Ascending aorta (tissue), 2 donors: ENCODE measurements around the gene MGAT5. TPM values are rescaled to one million over a fixed set of nuclear protein-coding genes. Genes with fewer than 3 reads are reported as not detected.

ENCODE experiments used
- DNase-seq, 2 donors: peaks; one replicate each; pipeline ENCODE4 v3.0.0-alpha.2; 2019; ENCODE audit warnings: low spot score in 2 of 2
- H3K27ac ChIP-seq, 2 donors: fragments of 200-600 bp; sonication (generic); one replicate each; pipeline ENCODE4 v1.5.1; 2016 to 2017; ENCODE audit warnings: mild to moderate bottlenecking in 1 of 2
- H3K27me3 ChIP-seq: fragments of 200-600 bp; sonication (generic); one replicate; pipeline ENCODE4 v1.5.1; 2017
- H3K36me3 ChIP-seq, 2 donors: fragments of 200-600 bp; sonication (generic); one replicate each; pipeline ENCODE4 v1.5.1; 2016
- H3K4me1 ChIP-seq, 2 donors: fragments of 200-600 bp; sonication (generic); one replicate each; pipeline ENCODE4 v1.5.1; 2016 to 2017; ENCODE audit warnings: mild to moderate bottlenecking in 1 of 2
- H3K4me3 ChIP-seq, 2 donors: fragments of 200-600 bp; sonication (generic); one replicate each; pipeline ENCODE4 v1.5.1; 2016 to 2017; ENCODE audit warnings: mild to moderate bottlenecking in 1 of 2
- H3K9me3 ChIP-seq, 2 donors: fragments of 200-600 bp; sonication (generic); one replicate each; pipeline ENCODE4 v1.5.1; 2016
- intact Hi-C: fragments of 100-400 bp; cut with DNase I; formaldehyde crosslinking; loops from one replicate; pipeline ENCODE4 v1.15.1; 2023
- total RNA-seq: library from RNA; depleted of rRNA; stranded (reverse); fragments of >200 nt; gene quantifications from one replicate; pipeline ENCODE4 v1.1.0, GENCODE V29; 2016
- TF ChIP-seq, protein P1 (sequence below), 3 experiments: fragments of 200-600 bp in 2 of 3; fragments of 450-650 bp in 1 of 3; sonication (generic) in 2 of 3; IDR thresholded peaks; one replicate each; pipeline ENCODE4 v1.5.1; 2016 to 2019; ENCODE audit warnings: antibody characterized with exemption in 3 of 3, mild to moderate bottlenecking in 1 of 3, moderate library complexity in 1 of 3

The MGAT5 gene
- total RNA-seq, 1 donor from 2014 or later, result 15.4 TPM

DNA sequence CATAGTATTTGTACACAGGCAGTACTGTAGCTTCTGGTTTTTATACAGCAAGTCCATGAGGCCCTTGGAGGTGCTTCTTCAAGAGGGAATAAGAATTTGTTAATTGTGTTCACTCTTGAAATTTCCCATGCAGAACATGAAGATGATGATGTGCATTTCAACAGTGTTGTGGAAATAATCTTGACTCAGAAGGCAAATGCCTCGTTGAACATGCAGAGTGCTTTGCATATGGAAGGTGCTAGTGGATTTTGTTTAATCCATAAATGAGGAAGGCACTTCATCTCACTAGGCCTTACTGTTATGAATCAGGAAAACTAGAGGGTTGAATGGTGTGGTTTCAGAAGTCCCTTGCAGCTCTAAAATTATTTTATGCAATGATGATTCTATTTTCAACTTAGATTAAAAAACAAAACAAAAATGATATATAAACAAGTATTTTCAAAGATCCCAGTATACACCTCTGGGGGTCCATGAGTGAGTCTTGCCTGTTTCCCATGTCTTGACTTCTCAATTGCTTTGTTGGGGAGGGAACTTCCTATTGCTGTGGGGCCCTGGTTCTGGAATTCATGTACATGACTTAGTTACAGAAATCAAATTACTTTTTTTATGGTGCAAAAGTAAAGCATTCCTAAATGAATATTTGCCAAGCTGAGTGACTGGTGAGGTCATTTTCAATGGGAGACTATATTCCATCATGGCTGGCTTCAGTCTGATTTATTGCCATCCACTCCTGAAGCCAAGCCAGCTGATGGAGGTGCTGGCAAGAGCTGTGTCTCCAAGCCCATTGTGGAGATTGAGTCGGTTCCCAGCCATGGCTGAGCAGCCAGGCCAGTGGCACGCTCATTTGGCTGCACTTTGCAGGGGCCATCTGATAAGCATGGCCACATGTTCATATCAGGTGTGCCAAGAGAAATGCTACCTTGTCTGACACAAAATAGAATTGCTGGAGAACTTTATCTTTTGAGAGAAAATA, 56.5 kb downstream of the MGAT5 start:
- TF ChIP-seq, protein P1, sequence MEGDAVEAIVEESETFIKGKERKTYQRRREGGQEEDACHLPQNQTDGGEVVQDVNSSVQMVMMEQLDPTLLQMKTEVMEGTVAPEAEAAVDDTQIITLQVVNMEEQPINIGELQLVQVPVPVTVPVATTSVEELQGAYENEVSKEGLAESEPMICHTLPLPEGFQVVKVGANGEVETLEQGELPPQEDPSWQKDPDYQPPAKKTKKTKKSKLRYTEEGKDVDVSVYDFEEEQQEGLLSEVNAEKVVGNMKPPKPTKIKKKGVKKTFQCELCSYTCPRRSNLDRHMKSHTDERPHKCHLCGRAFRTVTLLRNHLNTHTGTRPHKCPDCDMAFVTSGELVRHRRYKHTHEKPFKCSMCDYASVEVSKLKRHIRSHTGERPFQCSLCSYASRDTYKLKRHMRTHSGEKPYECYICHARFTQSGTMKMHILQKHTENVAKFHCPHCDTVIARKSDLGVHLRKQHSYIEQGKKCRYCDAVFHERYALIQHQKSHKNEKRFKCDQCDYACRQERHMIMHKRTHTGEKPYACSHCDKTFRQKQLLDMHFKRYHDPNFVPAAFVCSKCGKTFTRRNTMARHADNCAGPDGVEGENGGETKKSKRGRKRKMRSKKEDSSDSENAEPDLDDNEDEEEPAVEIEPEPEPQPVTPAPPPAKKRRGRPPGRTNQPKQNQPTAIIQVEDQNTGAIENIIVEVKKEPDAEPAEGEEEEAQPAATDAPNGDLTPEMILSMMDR (IDR thresholded peaks at IDR 0.05), result no peak
- DNase-seq, result no peak
- H3K4me3 ChIP-seq, result no peak overlapping the region
- no peaks in the 10 kb centered on the region for H3K9me3 ChIP-seq
- H3K4me1 ChIP-seq, result peaks cover 0 to 9% of the 10 kb centered on the region in 2 donors
- H3K27ac ChIP-seq, result no peak overlapping the region
- no peaks in the 10 kb centered on the region for H3K36me3 ChIP-seq
- no peaks in the 10 kb centered on the region for H3K27me3 ChIP-seq
- intact Hi-C loops, result no loop called here

DNA sequence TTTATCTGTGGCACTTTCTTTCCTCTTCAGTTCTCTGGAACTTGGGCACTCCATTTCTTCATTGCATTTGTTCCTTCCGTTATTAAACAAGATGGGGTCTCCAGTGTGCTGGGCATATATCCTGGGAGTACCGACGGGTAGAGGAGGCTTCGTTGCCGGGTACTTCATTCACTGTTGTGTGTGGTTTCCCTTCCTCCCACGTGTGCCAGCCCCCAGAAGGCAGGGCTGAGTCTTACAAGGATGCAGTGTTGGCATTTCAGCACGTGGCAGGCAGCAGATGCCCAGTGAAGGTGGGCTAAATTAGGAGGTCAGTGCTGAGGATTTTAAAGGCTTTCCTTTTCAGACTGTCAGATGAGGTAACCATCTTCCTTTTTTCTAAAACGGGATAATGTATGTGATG, 58.6 kb downstream of the MGAT5 start:
- Histone ChIP-seq H3K27ac (no peak overlapping the region), H3K4me1 (peaks cover 0 to 9% of the 10 kb centered on the region in 2 donors), H3K4me3 (no peak overlapping the region), H3K36me3 (no peaks in the 10 kb centered on the region), H3K9me3 (no peaks in the 10 kb centered on the region), H3K27me3 (no peaks in the 10 kb centered on the region)
- no peak for DNase-seq
- intact Hi-C loops, result no loop called here
- TF ChIP-seq, protein P1 (IDR thresholded peaks at IDR 0.05), result no peak

DNA sequence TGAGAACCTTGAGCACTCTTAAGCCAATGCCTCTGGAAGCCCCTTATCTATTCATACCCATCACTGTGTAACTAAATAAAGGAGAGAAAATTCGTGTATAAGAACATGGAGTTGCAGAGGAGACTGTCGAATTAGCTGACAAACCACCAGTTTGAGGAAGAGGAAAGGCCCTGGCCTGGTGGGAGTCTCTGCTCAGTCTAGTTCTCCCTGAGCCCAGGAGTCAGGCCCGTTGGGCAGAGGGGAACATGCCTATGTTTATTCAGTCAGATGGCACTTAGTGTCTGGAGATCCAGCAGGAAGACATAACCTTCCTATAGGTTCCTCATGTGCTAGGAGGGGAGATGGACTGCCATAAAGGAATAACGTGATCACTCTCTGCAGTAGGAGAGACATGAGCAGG, 60.3 kb downstream of the MGAT5 start:
- H3K36me3 ChIP-seq, result peaks cover 0 to 7% of the 10 kb centered on the region in 2 donors
- no peak overlapping the region for H3K4me3 ChIP-seq
- H3K9me3 ChIP-seq, result no peaks in the 10 kb centered on the region
- no peaks in the 10 kb centered on the region for H3K27me3 ChIP-seq
- intact Hi-C loops, result no loop called here
- TF ChIP-seq, protein P1 (IDR thresholded peaks at IDR 0.05), result no peak
- peaks cover 0 to 9% of the 10 kb centered on the region in 2 donors for H3K4me1 ChIP-seq
- no peak overlapping the region for H3K27ac ChIP-seq
- DNase-seq, result no peak

DNA sequence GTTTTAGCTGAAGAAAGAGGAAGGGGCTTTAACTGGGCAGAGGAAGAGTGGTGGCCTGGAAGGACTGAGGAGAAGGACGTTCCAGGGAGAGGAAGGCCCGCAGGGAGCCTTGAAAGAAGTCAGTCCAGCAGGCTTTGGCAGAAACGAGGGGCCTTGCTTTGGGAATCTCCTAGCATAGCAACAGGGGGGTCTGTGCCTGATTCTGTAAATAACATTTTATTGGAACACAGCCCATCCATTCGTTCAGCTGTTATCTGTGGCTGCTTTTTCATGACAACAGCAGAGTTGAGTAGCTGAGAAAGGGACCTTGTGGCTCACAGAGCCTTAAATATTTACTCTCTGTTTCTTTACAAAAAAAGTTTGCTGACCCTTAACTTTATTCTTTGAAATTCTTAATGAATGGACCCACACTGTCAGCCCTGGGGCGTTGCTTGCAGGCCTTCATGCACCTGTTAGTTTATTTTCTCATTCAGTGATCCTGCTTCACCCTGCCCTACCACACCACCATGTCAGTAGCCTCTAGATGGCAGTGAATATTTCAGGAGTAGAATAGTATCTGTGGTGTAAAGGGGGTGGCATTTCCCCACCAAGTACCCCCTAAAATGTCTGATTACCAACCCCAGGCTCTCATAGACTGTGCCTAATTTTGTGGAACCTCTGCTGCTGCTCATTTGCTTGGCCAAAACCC, 61.0 kb downstream of the MGAT5 start:
- TF ChIP-seq, protein P1 (IDR thresholded peaks at IDR 0.05), result no peak
- Histone ChIP-seq H3K27ac (no peak overlapping the region), H3K4me3 (no peak overlapping the region), H3K4me1 (peaks cover 0 to 9% of the 10 kb centered on the region in 2 donors), H3K9me3 (no peaks in the 10 kb centered on the region), H3K36me3 (peaks cover 0 to 7% of the 10 kb centered on the region in 2 donors), H3K27me3 (no peaks in the 10 kb centered on the region)
- intact Hi-C loops, result no loop called here
- no peak for DNase-seq

DNA sequence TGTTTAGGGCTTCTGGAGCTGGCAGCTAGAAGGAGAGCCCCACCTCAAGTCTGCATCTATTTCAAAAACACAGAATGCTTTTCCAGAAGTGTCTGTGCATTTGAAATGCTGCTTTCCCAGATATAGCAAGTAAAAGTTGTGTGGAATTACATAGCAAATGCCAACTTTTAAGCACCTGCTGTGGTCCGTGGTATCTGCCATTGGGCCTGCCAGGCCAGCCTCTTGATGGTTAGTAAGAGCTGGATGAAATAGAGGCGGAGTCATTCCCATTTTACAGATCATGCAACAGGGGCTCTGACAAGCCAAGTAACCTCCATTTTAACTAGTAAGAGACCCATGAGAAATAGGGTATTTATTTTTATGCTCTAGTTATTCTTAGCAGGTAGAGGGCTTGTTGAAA, 61.6 kb downstream of the MGAT5 start:
- peaks cover 0 to 4% of the 10 kb centered on the region in 2 donors for H3K4me1 ChIP-seq
- no peak overlapping the region for H3K4me3 ChIP-seq
- TF ChIP-seq, protein P1 (IDR thresholded peaks at IDR 0.05), result no peak
- no peak overlapping the region for H3K27ac ChIP-seq
- H3K36me3 ChIP-seq, result peaks cover 0 to 7% of the 10 kb centered on the region in 2 donors
- no peak for DNase-seq
- H3K9me3 ChIP-seq, result no peaks in the 10 kb centered on the region
- no peaks in the 10 kb centered on the region for H3K27me3 ChIP-seq
- intact Hi-C loops, result no loop called here
